Gastroesophageal sphincter (tissue), 4 donors: ENCODE measurements around the gene AHDC1. TPM values are rescaled to one million over a fixed set of nuclear protein-coding genes. Genes with fewer than 3 reads are reported as not detected.

Source experiments
- ATAC-seq: fragments of 150-250 bp; one replicate; pipeline ENCODE4 v1.9.1; 2016; ENCODE audit warnings: mild to moderate bottlenecking, moderate library complexity
- H3K27ac ChIP-seq, 4 donors: fragments of 200-600 bp; sonication (generic) in 3 of 4; 1 replicate in 3 of 4; 2 replicates in 1 of 4; pipeline ENCODE4 v1.5.1; 2016 to 2019
- H3K27me3 ChIP-seq: fragments of 200-600 bp; sonication (generic); one replicate; pipeline ENCODE4 v1.5.1; 2019
- H3K36me3 ChIP-seq, 2 donors: fragments of 200-600 bp; sonication (generic); one replicate each; pipeline ENCODE4 v1.5.1; 2019; ENCODE audit warnings: control low read depth in 1 of 2
- H3K4me1 ChIP-seq, 3 donors: fragments of 200-600 bp; sonication (generic); 1 replicate in 2 of 3; 2 replicates in 1 of 3; pipeline ENCODE4 v1.5.1; 2016 to 2019; ENCODE audit warnings: control low read depth in 2 of 3
- H3K4me3 ChIP-seq, 2 donors: fragments of 200-600 bp; sonication (generic); one replicate each; pipeline ENCODE4 v1.5.1; 2019; ENCODE audit warnings: mild to moderate bottlenecking in 1 of 2, moderate library complexity in 1 of 2
- H3K9me3 ChIP-seq, 3 donors: fragments of 200-600 bp; sonication (generic); one replicate each; pipeline ENCODE4 v1.5.1; 2017 to 2019; ENCODE audit warnings: control low read depth in 2 of 3
- EP300 ChIP-seq: sonication (generic); formaldehyde crosslinking; IDR thresholded peaks from one replicate; pipeline ENCODE4 v1.6.1; 2017; ENCODE audit warnings: antibody characterized with exemption, mild to moderate bottlenecking
- POLR2A ChIP-seq, 2 donors: fragments of 450-650 bp; IDR thresholded peaks; one replicate each; pipeline ENCODE4 v1.6.1; 2017; ENCODE audit warnings: antibody characterized with exemption in 2 of 2, mild to moderate bottlenecking in 2 of 2, moderate library complexity in 1 of 2
- POLR2AphosphoS5 ChIP-seq: sonication (generic); formaldehyde crosslinking; IDR thresholded peaks from one replicate; pipeline ENCODE4 v1.6.1; 2017; ENCODE audit warnings: antibody characterized with exemption
- WGBS, 2 donors: methylation state at CpG; one replicate each; pipeline ENCODE4 v1.1.5; 2018; ENCODE audit warnings: low coverage in 1 of 2; 5-methylcytosine and 5-hydroxymethylcytosine counted together
- total RNA-seq, 4 donors: library from RNA; depleted of rRNA; stranded (reverse); fragments of >200 nt; gene quantifications; one replicate each; pipeline ENCODE4 v1.1.0, GENCODE V29; 2016
- TF ChIP-seq, protein P1 (sequence below), 4 experiments: fragments of 200-600 bp in 2 of 4; fragments of 450-650 bp in 2 of 4; sonication (generic) in 1 of 4; IDR thresholded peaks; one replicate each; pipeline ENCODE4 v1.5.1; 2017 to 2019; ENCODE audit warnings: antibody characterized with exemption in 4 of 4, mild to moderate bottlenecking in 2 of 4, moderate library complexity in 2 of 4

Gene AHDC1
- total RNA-seq, 4 donors from 2014 or later = 18.2 to 50.3 (median 27.7) TPM

DNA sequence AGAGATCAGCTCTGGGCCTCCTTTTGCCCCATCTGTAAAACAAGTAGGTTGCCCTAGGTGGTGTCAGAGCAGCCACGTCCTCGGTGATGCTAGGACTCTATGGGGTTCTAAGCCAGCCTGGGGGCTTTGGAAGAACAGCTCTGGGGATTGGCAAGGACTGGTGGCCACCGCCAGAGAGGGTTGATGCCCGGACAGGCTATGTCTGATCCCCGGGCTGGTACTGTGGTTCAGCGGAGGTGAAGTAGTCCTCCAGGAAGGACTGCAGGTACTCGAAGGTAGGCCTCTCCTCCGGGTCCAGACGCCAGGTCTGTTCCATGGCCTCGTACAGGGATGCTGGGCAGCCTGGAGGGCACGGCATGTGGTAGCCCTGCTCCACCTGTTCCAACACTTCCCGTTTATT lies 8.8 kb upstream of the AHDC1 start:
- 69 to 79% methylated on average over 2 to 4 of the region's 12 CpGs for whole genome bisulfite sequencing, 2 donors
- peaks cover 0 to 17% (median 0%) of the 10 kb centered on the region in 3 donors for H3K4me1 ChIP-seq
- no peaks in the 10 kb centered on the region for H3K36me3 ChIP-seq
- no peak overlapping the region for H3K27ac ChIP-seq
- H3K27me3 ChIP-seq = peaks cover 16% of the 10 kb centered on the region
- H3K4me3 ChIP-seq = no peak overlapping the region
- no peak for TF ChIP-seq EP300
- no peak for ATAC-seq
- H3K9me3 ChIP-seq = no peaks in the 10 kb centered on the region

DNA sequence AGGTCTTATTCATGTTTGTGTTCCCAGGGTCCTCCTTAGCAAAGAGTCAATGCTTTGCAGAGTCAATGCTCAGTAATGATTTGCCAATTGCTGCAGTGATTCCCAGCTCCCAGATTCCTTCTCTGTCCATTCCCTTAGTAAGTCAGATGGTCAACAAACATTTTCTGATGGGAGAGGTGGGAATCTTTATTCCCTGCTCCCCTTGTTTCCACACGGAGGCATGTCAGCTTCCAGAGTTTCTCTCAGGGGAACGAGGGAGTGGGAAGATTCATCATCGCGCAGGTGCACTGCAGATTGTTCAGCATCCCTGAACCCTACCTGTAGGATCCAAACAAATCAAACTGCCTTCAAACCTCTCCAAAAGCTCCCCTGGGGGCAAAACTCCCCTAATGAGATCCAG lies 7.5 kb upstream of the AHDC1 start:
- no CpG with 5 or more reads among the region's 4 CpGs for WGBS, 2 donors

GRCh38 chr1:27609618-27610240 lies 5.8 kb upstream of the AHDC1 start:
- Histone ChIP-seq H3K36me3 (no peaks in the 10 kb centered on the region), H3K27me3 (peaks cover 16% of the 10 kb centered on the region), H3K27ac (no peak overlapping the region), H3K9me3 (no peaks in the 10 kb centered on the region), H3K4me3 (no peak overlapping the region), H3K4me1 (peaks cover 0 to 28% (median 5%) of the 10 kb centered on the region in 3 donors)
- WGBS, 2 donors = 63 to 82% methylated on average over 11 to 12 of the region's 12 CpGs
- ATAC-seq = no peak
- TF ChIP-seq POLR2A (IDR thresholded peaks at IDR 0.05) (no peak), EP300 (no peak)
- TF ChIP-seq, protein P1, sequence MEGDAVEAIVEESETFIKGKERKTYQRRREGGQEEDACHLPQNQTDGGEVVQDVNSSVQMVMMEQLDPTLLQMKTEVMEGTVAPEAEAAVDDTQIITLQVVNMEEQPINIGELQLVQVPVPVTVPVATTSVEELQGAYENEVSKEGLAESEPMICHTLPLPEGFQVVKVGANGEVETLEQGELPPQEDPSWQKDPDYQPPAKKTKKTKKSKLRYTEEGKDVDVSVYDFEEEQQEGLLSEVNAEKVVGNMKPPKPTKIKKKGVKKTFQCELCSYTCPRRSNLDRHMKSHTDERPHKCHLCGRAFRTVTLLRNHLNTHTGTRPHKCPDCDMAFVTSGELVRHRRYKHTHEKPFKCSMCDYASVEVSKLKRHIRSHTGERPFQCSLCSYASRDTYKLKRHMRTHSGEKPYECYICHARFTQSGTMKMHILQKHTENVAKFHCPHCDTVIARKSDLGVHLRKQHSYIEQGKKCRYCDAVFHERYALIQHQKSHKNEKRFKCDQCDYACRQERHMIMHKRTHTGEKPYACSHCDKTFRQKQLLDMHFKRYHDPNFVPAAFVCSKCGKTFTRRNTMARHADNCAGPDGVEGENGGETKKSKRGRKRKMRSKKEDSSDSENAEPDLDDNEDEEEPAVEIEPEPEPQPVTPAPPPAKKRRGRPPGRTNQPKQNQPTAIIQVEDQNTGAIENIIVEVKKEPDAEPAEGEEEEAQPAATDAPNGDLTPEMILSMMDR (IDR thresholded peaks at IDR 0.05) = no peak

More for the DNA sequence above, 7.5 kb upstream of the AHDC1 start:
- H3K27me3 ChIP-seq = peaks cover 16% of the 10 kb centered on the region
- TF ChIP-seq POLR2A (IDR thresholded peaks at IDR 0.05) (no peak), EP300 (no peak), POLR2AphosphoS5 (no peak)
- TF ChIP-seq, protein P1 (IDR thresholded peaks at IDR 0.05) = no peak
- no peak overlapping the region for H3K27ac ChIP-seq
- H3K36me3 ChIP-seq = no peaks in the 10 kb centered on the region
- H3K4me1 ChIP-seq = peaks cover 0 to 20% (median 0%) of the 10 kb centered on the region in 3 donors
- H3K4me3 ChIP-seq = no peak overlapping the region
- no peaks in the 10 kb centered on the region for H3K9me3 ChIP-seq
- ATAC-seq = no peak

- TF ChIP-seq POLR2A (IDR thresholded peaks at IDR 0.05) = no peak
- no peak for TF ChIP-seq POLR2AphosphoS5
- TF ChIP-seq EP300 = no peak
- TF ChIP-seq, protein P1 (IDR thresholded peaks at IDR 0.05) = no peak
- no peaks in the 10 kb centered on the region for H3K9me3 ChIP-seq
- peaks cover 0 to 29% (median 5%) of the 10 kb centered on the region in 3 donors for H3K4me1 ChIP-seq
- H3K36me3 ChIP-seq = no peaks in the 10 kb centered on the region
- H3K27me3 ChIP-seq = peaks cover 15% of the 10 kb centered on the region
- H3K4me3 ChIP-seq = no peak overlapping the region
- no peak overlapping the region for H3K27ac ChIP-seq
- no peak for ATAC-seq
- WGBS, 2 donors = 32 to 50% methylated on average over 2 of the region's 3 CpGs
These were observed 5.2 kb upstream of the AHDC1 start for GRCh38 chr1:27609210-27609555.

GRCh38 chr1:27607239-27607804 lies 3.4 kb upstream of the AHDC1 start:
- Histone ChIP-seq H3K27ac (peak overlapping the region in 1 of 4 donors; percentile 11), H3K36me3 (no peaks in the 10 kb centered on the region), H3K9me3 (no peaks in the 10 kb centered on the region), H3K4me3 (no peak overlapping the region), H3K4me1 (peaks cover 0 to 35% (median 5%) of the 10 kb centered on the region in 3 donors), H3K27me3 (no peaks in the 10 kb centered on the region)
- ATAC-seq = no peak
- TF ChIP-seq EP300 = no peak
- no peak for TF ChIP-seq POLR2AphosphoS5
- TF ChIP-seq, protein P1 (IDR thresholded peaks at IDR 0.05) = no peak
- TF ChIP-seq POLR2A (IDR thresholded peaks at IDR 0.05) = no peak
- WGBS, 2 donors = 83% methylated on average over 3 of the region's 11 CpGs; no CpG with 5 or more reads in 1 of the 2 donors
